Measurements from ENCODE around the gene GREB1L.

GRCh38 chr18:21502661-21503060, 260.6 kb downstream of the GREB1L start:
- TF ChIP-seq CTCF (conservative IDR thresholded peaks at IDR 0.05; ENCODE audit: low read length), result no peak
- no peak for TF ChIP-seq EZH2phosphoT487 (IDR thresholded peaks at IDR 0.05; ENCODE audit: borderline replicate concordance, low read depth, low read length)
